Endothelial cell of umbilical vein (primary cell): ENCODE results near the gene ENDOG. TPM values are rescaled to one million over a fixed set of nuclear protein-coding genes. Genes with fewer than 3 reads are reported as not detected.

Experiments
- BruUV-seq: library from RNA; stranded (reverse); fragments of 400-500 nt; replicated peaks from 2 replicates; lab custom pipeline; 2021; lab: Mats Ljungman, UMichigan
- CTCF ChIA-PET: fragments of 300-600, 350-600 bp; sonication (Branson Sonifier 250); formaldehyde crosslinking; loops from one replicate; lab custom pipeline; 2021; ENCODE audit warnings: antibody characterized with exemption, inconsistent platforms; lab: Charles Lee
- POLR2A ChIA-PET: fragments of 300-600, 350-600 bp; sonication (Branson Sonifier 250); formaldehyde crosslinking; loops from one replicate; lab custom pipeline; 2021; ENCODE audit warnings: antibody characterized with exemption, inconsistent platforms; lab: Charles Lee
- DNase-seq: peaks from one replicate; pipeline ENCODE4 v3.0.0-alpha.2; 2011; ENCODE audit warnings: low read depth, low spot score
- FAIRE-seq: peaks from 2 replicates; lab custom pipeline; 2011; peaks lifted over from hg19 to GRCh38; lab: Jason Lieb, UNC
- H2AFZ ChIP-seq: 2 replicates; pipeline ENCODE4 v1.6.0; 2012; ENCODE audit warnings: low read depth, low read length, control low read depth, inconsistent platforms
- H3K27ac ChIP-seq: 2 replicates; pipeline ENCODE4 v1.5.1; 2011; ENCODE audit warnings: low read depth, mild to moderate bottlenecking, control low read depth, low read length, moderate library complexity; ENCODE audit not compliant: insufficient read depth
- H3K27me3 ChIP-seq, 2 experiments: 2 replicates each; pipeline versions ENCODE4 v1.6.0 to v1.6.1; 2011; ENCODE audit warnings: low read length in 2 of 2, mixed read lengths in 1 of 2; ENCODE audit not compliant: control insufficient read depth in 2 of 2, insufficient read depth in 2 of 2
- H3K36me3 ChIP-seq, 2 experiments: 2 replicates in 1 of 2; 3 replicates in 1 of 2; pipeline ENCODE4 v1.5.1; 2011; ENCODE audit warnings: low read length in 2 of 2, mild to moderate bottlenecking in 1 of 2, moderate library complexity in 1 of 2; ENCODE audit not compliant: control insufficient read depth in 2 of 2, insufficient read depth in 2 of 2; ENCODE audit errors: extremely low read depth in 1 of 2
- H3K4me1 ChIP-seq: 3 replicates; pipeline ENCODE4 v1.5.1; 2011; ENCODE audit warnings: mild to moderate bottlenecking, low read length; ENCODE audit not compliant: control insufficient read depth, insufficient read depth; ENCODE audit errors: extremely low read depth
- H3K4me2 ChIP-seq: 2 replicates; pipeline ENCODE4 v1.6.1; 2011; ENCODE audit warnings: low read length, control low read depth, mixed read lengths; ENCODE audit not compliant: insufficient read depth
- H3K4me3 ChIP-seq, 3 experiments: fragments of 200-600 bp in 1 of 3; sonication (generic), shearing (Covaris generic) in 1 of 3; replicated peaks in 1 of 3; 2 replicates each; pipeline ENCODE4 v1.5.1; 2011 to 2016; ENCODE audit warnings: control low read depth in 3 of 3, low read length in 3 of 3, mild to moderate bottlenecking in 2 of 3, inconsistent platforms in 1 of 3, low read depth in 1 of 3, moderate library complexity in 1 of 3; ENCODE audit not compliant: insufficient read depth in 1 of 3
- H3K79me2 ChIP-seq: 2 replicates; pipeline ENCODE4 v1.6.0; 2012; ENCODE audit warnings: low read length, inconsistent platforms; ENCODE audit not compliant: control insufficient read depth, insufficient read depth
- H3K9ac ChIP-seq: replicated peaks from 2 replicates; pipeline ENCODE3; 2011; ENCODE audit warnings: low read length, control low read depth; ENCODE audit not compliant: insufficient read depth; ENCODE audit errors: extremely low read depth
- H3K9me1 ChIP-seq: replicated peaks from 3 replicates; pipeline ENCODE4 v1.6.0; 2011; ENCODE audit warnings: mild to moderate bottlenecking, low read length; ENCODE audit not compliant: control insufficient read depth, insufficient read depth; ENCODE audit errors: extremely low read depth
- H3K9me3 ChIP-seq: replicated peaks from 2 replicates; pipeline ENCODE4 v1.5.1; 2012; ENCODE audit warnings: low read length, inconsistent platforms; ENCODE audit not compliant: control insufficient read depth, insufficient read depth
- H4K20me1 ChIP-seq: replicated peaks from 2 replicates; pipeline ENCODE3; 2011; ENCODE audit warnings: mild to moderate bottlenecking, low read length; ENCODE audit not compliant: control insufficient read depth, insufficient read depth; ENCODE audit errors: extremely low read depth
- EZH2 ChIP-seq: IDR thresholded peaks from 2 replicates; pipeline ENCODE4 v1.6.1; 2012; ENCODE audit warnings: borderline replicate concordance, low read depth, mild to moderate bottlenecking, moderate library complexity, low read length, inconsistent platforms; ENCODE audit not compliant: severe bottlenecking
- FOS ChIP-seq: IDR thresholded peaks from 2 replicates; pipeline ENCODE4 v1.6.1; 2011; ENCODE audit warnings: mild to moderate bottlenecking, low read length, moderate library complexity, borderline replicate concordance; ENCODE audit not compliant: insufficient read depth
- GATA2 ChIP-seq: IDR thresholded peaks from 2 replicates; pipeline ENCODE4 v1.7.0; 2011; ENCODE audit warnings: low read depth, mild to moderate bottlenecking, moderate library complexity, mixed read lengths, low read length; ENCODE audit not compliant: insufficient read length, insufficient read depth
- JUN ChIP-seq: IDR thresholded peaks from 2 replicates; pipeline ENCODE4 v1.6.1; 2011; ENCODE audit warnings: borderline replicate concordance, low read depth; ENCODE audit not compliant: insufficient read length, insufficient read depth
- MYC ChIP-seq: IDR thresholded peaks from one replicate; pipeline ENCODE4 v1.6.1; 2011; ENCODE audit warnings: mild to moderate bottlenecking, low read depth, low read length
- POLR2A ChIP-seq: IDR thresholded peaks from 2 replicates; pipeline ENCODE4 v1.6.1; 2012; ENCODE audit warnings: low read depth, mild to moderate bottlenecking, control low read depth, low read length
- POLR2AphosphoS5 ChIP-seq: IDR thresholded peaks from 2 replicates; pipeline ENCODE4 v1.6.1; 2012; ENCODE audit warnings: low read depth, mild to moderate bottlenecking, control low read depth, low read length, moderate library complexity; ENCODE audit not compliant: insufficient read depth
- dilution Hi-C: fragments of 300-500 bp; cut with MboI; formaldehyde crosslinking; loops from one replicate; pipeline ENCODE4 v1.15.0; 2019; ENCODE audit warnings: low sequenced_read_pairs; ENCODE audit not compliant: extremely low pct_ligation_motif_present
- intact Hi-C: fragments of 100-400 bp; cut with micrococcal nuclease; formaldehyde crosslinking; loops from one replicate; pipeline ENCODE4 v1.10.0; 2022
- polyA plus RNA-seq, 4 experiments: library from polyadenylated mRNA; depleted of rRNA in 3 of 4; stranded (reverse) in 3 of 4; unstranded in 1 of 4; fragments of >200 nt; gene quantifications; 2 replicates each; pipeline versions ENCODE4 v1.2.1 to v1.2.3, GENCODE V29; 2011 to 2012; ENCODE audit warnings: missing spikeins in 1 of 4
- total RNA-seq: library from RNA; stranded (reverse); gene quantifications from 2 replicates; pipeline ENCODE4 v1.2.3, GENCODE V29; 2021
- TF ChIP-seq, protein P1 (sequence below): IDR thresholded peaks from 2 replicates; pipeline ENCODE4 v1.6.1; 2011; ENCODE audit not compliant: insufficient read depth, insufficient read length
- TF ChIP-seq, protein P2 (sequence below), 2 donors: IDR thresholded peaks; 1 replicate in 1 of 2; 2 replicates in 1 of 2; pipeline ENCODE4 v1.5.1; 2011; ENCODE audit warnings: low read length in 2 of 2, mild to moderate bottlenecking in 2 of 2, moderate library complexity in 2 of 2, control low read depth in 1 of 2, inconsistent platforms in 1 of 2, low read depth in 1 of 2; ENCODE audit not compliant: insufficient read depth in 1 of 2; ENCODE audit errors: extremely low read depth in 1 of 2

The ENDOG gene
- total and polyA plus RNA-seq, 2 donors (not counting 3 experiments of a cell fraction or from before 2014, with no cell fraction given): 18.0 to 21.1 TPM

DNA sequence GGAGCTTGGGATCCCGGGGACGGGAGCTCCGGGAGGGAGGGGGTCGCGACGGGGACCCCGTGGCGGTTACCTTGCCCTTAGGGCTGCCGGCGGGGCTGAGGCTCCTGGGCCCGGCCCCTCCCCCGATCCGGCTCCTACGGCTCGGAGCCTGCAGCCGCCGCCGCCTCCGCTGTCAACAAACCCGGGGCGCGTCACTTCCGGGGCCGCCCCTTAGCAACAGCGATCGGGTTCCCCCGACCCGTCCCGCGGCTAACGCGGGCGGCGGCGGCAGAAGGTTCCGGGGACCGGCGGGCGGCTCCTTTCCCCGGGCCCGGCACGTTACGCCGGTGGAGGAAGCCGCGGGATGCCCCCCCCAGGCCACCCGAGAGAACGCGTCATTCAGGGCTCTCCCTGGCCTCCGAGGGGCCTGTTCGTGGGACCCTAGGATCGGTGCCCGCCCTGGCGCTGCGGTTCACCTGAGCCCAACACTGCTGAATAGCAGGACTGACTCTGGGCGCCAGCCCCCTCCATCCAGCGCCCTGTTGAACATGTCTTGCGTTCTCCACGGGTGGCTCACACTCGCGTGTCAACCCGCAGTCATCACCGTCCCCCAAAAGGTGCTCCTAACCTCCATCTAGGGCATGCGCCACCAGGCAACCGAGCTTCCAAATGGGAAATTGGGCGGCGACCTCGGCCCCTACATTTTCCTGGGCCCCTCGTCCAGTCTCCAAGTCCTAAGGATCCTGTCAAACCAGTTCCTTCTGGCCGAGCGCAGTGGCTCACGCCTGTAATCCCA is 46.4 kb upstream of the ENDOG start, which contains the start of gene ZER1:
TSS of gene ZER1 (minus strand) at position 183 of the 775 bp plus-strand sequence. CDS start 16,362 bp downstream, outside the sequence.
- intact Hi-C loops (loop anchor here (1.0 kb wide), 3 partner anchors 15 to 137 kb away; partner anchors contain the start of genes TBC1D13 and ZDHHC12), dilution Hi-C loops (no loop called here)
- peak; percentile 59 for FAIRE-seq
- Histone ChIP-seq H3K79me2 (no peaks in the 10 kb centered on the region), H3K27ac (peak within 1 kb of the TSS; percentile 39), H3K27me3 (no peaks in the 10 kb centered on the region), H3K9ac (peak within 1 kb of the TSS; percentile 83), H3K4me2 (peak within 1 kb of the TSS; percentile 56), H3K4me3 (peak within 1 kb of the TSS; percentile 49 to 86 (median 66)), H3K4me1 (peaks cover 7% of the 10 kb centered on the region), H3K9me3 (no peaks in the 10 kb centered on the region), H3K9me1 (no peaks in the 10 kb centered on the region), H2AFZ (peak within 1 kb of the TSS; percentile 77), H3K36me3 (no peaks in the 10 kb centered on the region), H4K20me1 (no peaks in the 10 kb centered on the region)
- peak; percentile 81 for DNase-seq
- CTCF ChIA-PET: interaction anchor here (1.1 to 1.4 kb wide), 4 partner anchors 10 to 55 kb away, joined by 3 to 7 read pairs (median 6); partner anchors contain the start of gene ENDOG
- POLR2A ChIA-PET: interaction anchor here (0.6 kb wide), 1 partner anchor 43 kb away, joined by 5 read pairs; no protein-coding TSS in a partner anchor
- BruUV-seq: TSS peak; percentile 88
- TF ChIP-seq, protein P1, sequence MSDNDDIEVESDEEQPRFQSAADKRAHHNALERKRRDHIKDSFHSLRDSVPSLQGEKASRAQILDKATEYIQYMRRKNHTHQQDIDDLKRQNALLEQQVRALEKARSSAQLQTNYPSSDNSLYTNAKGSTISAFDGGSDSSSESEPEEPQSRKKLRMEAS: no peak
- TF ChIP-seq GATA2 (no peak), POLR2AphosphoS5 (peak; percentile 93), FOS (no peak), EZH2 (no peak), POLR2A (peak; percentile 66), JUN (no peak), MYC (no peak)
- TF ChIP-seq, protein P2, sequence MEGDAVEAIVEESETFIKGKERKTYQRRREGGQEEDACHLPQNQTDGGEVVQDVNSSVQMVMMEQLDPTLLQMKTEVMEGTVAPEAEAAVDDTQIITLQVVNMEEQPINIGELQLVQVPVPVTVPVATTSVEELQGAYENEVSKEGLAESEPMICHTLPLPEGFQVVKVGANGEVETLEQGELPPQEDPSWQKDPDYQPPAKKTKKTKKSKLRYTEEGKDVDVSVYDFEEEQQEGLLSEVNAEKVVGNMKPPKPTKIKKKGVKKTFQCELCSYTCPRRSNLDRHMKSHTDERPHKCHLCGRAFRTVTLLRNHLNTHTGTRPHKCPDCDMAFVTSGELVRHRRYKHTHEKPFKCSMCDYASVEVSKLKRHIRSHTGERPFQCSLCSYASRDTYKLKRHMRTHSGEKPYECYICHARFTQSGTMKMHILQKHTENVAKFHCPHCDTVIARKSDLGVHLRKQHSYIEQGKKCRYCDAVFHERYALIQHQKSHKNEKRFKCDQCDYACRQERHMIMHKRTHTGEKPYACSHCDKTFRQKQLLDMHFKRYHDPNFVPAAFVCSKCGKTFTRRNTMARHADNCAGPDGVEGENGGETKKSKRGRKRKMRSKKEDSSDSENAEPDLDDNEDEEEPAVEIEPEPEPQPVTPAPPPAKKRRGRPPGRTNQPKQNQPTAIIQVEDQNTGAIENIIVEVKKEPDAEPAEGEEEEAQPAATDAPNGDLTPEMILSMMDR (IDR thresholded peaks at IDR 0.05; ENCODE audit: extremely low read depth in 1 of 2, insufficient read depth in 1 of 2, low read depth in 1 of 2, low read length in 2 of 2): no peak
